PC-3 (cell line): ENCODE measurements around the gene WDFY4. TPM values are rescaled to one million over a fixed set of nuclear protein-coding genes. Genes with fewer than 3 reads are reported as not detected.

Experiments
- ATAC-seq: fragments of 200-7000 bp; cut with Tn5 transposase; 2 replicates; pipeline ENCODE4 v1.9.1; 2020; ENCODE audit warnings: mild to moderate bottlenecking, moderate library complexity
- BruUV-seq: library from RNA; stranded (reverse); fragments of 400-500 nt; replicated peaks from 2 replicates; lab custom pipeline; 2021; lab: Mats Ljungman, UMichigan
- CTCF ChIA-PET: fragments of 300-600 bp; sonication (Branson Sonifier 250); formaldehyde crosslinking; loops from one replicate; lab custom pipeline; 2022; ENCODE audit warnings: antibody characterized with exemption; lab: Charles Lee
- POLR2A ChIA-PET: fragments of 300-600 bp; sonication (Branson Sonifier 250); formaldehyde crosslinking; loops from one replicate; lab custom pipeline; 2022; ENCODE audit warnings: antibody characterized with exemption; ENCODE audit not compliant: unreplicated experiment; lab: Charles Lee
- DNase-seq: peaks from one replicate; pipeline ENCODE4 v3.0.0-alpha.2; 2015
- H2AFZ ChIP-seq: fragments of 300-600 bp; sonication (generic); 2 replicates; pipeline ENCODE4 v1.6.0; 2016; ENCODE audit warnings: antibody characterized with exemption, low read length
- H3F3A ChIP-seq: fragments of 300-600 bp; sonication (generic); one replicate; pipeline ENCODE4 v1.6.0; 2017; ENCODE audit warnings: antibody characterized with exemption, low read length, control low read depth, mild to moderate bottlenecking; ENCODE audit not compliant: unreplicated experiment
- H3K27ac ChIP-seq: fragments of 300-600 bp; sonication (generic); 2 replicates; pipeline ENCODE4 v1.5.1; 2016; ENCODE audit warnings: mild to moderate bottlenecking, low read length
- H3K27me3 ChIP-seq: fragments of 300-600 bp; sonication (generic); 2 replicates; pipeline ENCODE4 v1.6.1; 2016; ENCODE audit warnings: low read length, mixed read lengths
- H3K36me3 ChIP-seq: fragments of 300-600 bp; sonication (generic); 2 replicates; pipeline ENCODE4 v1.6.1; 2016; ENCODE audit warnings: low read depth, mixed run types, low read length, mixed read lengths
- H3K4me1 ChIP-seq: fragments of 300-600 bp; sonication (generic); 2 replicates; pipeline ENCODE4 v1.5.1; 2016; ENCODE audit warnings: low read length; ENCODE audit not compliant: insufficient read depth
- H3K4me2 ChIP-seq: fragments of 300-600 bp; sonication (generic); 2 replicates; pipeline ENCODE4 v1.6.0; 2016; ENCODE audit warnings: low read length
- H3K4me3 ChIP-seq: fragments of 300-600 bp; sonication (generic); 2 replicates; pipeline ENCODE4 v1.5.1; 2016; ENCODE audit warnings: mild to moderate bottlenecking, low read length, mixed read lengths
- H3K79me2 ChIP-seq: fragments of 300-600 bp; sonication (generic); 2 replicates; pipeline ENCODE4 v1.6.1; 2017; ENCODE audit warnings: low read length, mixed read lengths
- H3K9ac ChIP-seq: fragments of 300-600 bp; sonication (generic); 2 replicates; pipeline ENCODE4 v1.6.0; 2016; ENCODE audit warnings: mild to moderate bottlenecking, low read length
- H3K9me2 ChIP-seq: fragments of 300-600 bp; sonication (generic); replicated peaks from 2 replicates; pipeline ENCODE4 v1.6.1; 2016; ENCODE audit warnings: mixed run types, low read length, mixed read lengths
- H3K9me3 ChIP-seq: fragments of 300-600 bp; sonication (generic); 2 replicates; pipeline ENCODE4 v1.6.1; 2016; ENCODE audit warnings: low read length, mixed read lengths
- H4K20me1 ChIP-seq: fragments of 300-600 bp; sonication (generic); 2 replicates; pipeline ENCODE4 v1.6.1; 2016; ENCODE audit warnings: low read length, mixed read lengths
- EZH2 ChIP-seq: fragments of 300-600 bp; sonication (generic); IDR thresholded peaks from one replicate; pipeline ENCODE4 v1.6.1; 2017; ENCODE audit warnings: antibody characterized with exemption, mild to moderate bottlenecking, low read length; ENCODE audit not compliant: unreplicated experiment
- EZH2phosphoT487 ChIP-seq: fragments of 300-600 bp; sonication (generic); IDR thresholded peaks from 2 replicates; pipeline ENCODE4 v1.6.1; 2018; ENCODE audit warnings: mild to moderate bottlenecking, antibody characterized with exemption, low read length, borderline replicate concordance
- intact Hi-C: fragments of 100-400 bp; cut with micrococcal nuclease; formaldehyde crosslinking; loops from 2 replicates; pipeline ENCODE4 v1.9.0; 2023
- total RNA-seq: library from RNA; depleted of rRNA; stranded (reverse); fragments of >200 nt; gene quantifications from 2 replicates; pipeline ENCODE4 v1.2.3, GENCODE V29; 2014
- TF ChIP-seq, protein P1 (sequence below): fragments of 300-600 bp; sonication (generic); conservative IDR thresholded peaks from 2 replicates; pipeline ENCODE4 v1.5.1; 2017; ENCODE audit warnings: antibody characterized with exemption, low read depth, mild to moderate bottlenecking, low read length

The WDFY4 gene
- total RNA-seq, 1 experiment from 2014 or later: not detected

- POLR2A ChIA-PET: no interaction called here
- no peaks in the 10 kb centered on the region for H4K20me1 ChIP-seq
- H3K4me3 ChIP-seq: no peak overlapping the region
- CTCF ChIA-PET: no interaction called here
- no peaks in the 10 kb centered on the region for H3K9me2 ChIP-seq
- H3F3A ChIP-seq: no peaks in the 10 kb centered on the region
- peaks cover 78% of the 10 kb centered on the region for H3K27me3 ChIP-seq
- peaks cover 5% of the 10 kb centered on the region; the same call in 1 of the 2 replicates for H3K4me1 ChIP-seq
- no peaks in the 10 kb centered on the region for H3K79me2 ChIP-seq
- no peak overlapping the region for H3K4me2 ChIP-seq
- no peak for DNase-seq
- no peak for ATAC-seq
- BruUV-seq: no TSS peak
- H3K27ac ChIP-seq: no peak overlapping the region
- intact Hi-C loops: no loop called here
- H3K9me3 ChIP-seq: no peaks in the 10 kb centered on the region
- no peaks in the 10 kb centered on the region for H3K36me3 ChIP-seq
- TF ChIP-seq, protein P1, sequence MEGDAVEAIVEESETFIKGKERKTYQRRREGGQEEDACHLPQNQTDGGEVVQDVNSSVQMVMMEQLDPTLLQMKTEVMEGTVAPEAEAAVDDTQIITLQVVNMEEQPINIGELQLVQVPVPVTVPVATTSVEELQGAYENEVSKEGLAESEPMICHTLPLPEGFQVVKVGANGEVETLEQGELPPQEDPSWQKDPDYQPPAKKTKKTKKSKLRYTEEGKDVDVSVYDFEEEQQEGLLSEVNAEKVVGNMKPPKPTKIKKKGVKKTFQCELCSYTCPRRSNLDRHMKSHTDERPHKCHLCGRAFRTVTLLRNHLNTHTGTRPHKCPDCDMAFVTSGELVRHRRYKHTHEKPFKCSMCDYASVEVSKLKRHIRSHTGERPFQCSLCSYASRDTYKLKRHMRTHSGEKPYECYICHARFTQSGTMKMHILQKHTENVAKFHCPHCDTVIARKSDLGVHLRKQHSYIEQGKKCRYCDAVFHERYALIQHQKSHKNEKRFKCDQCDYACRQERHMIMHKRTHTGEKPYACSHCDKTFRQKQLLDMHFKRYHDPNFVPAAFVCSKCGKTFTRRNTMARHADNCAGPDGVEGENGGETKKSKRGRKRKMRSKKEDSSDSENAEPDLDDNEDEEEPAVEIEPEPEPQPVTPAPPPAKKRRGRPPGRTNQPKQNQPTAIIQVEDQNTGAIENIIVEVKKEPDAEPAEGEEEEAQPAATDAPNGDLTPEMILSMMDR: no peak
- no peak for TF ChIP-seq EZH2
- TF ChIP-seq EZH2phosphoT487: no peak
- H2AFZ ChIP-seq: no peak overlapping the region
- H3K9ac ChIP-seq: no peak overlapping the region
Measured at GRCh38 chr10:48943096-48943495, 258.4 kb downstream of the WDFY4 start.

- no TSS peak for BruUV-seq
- POLR2A ChIA-PET: no interaction called here
Measured at GRCh38 chr10:48944171-48944570, 259.5 kb downstream of the WDFY4 start.

DNA sequence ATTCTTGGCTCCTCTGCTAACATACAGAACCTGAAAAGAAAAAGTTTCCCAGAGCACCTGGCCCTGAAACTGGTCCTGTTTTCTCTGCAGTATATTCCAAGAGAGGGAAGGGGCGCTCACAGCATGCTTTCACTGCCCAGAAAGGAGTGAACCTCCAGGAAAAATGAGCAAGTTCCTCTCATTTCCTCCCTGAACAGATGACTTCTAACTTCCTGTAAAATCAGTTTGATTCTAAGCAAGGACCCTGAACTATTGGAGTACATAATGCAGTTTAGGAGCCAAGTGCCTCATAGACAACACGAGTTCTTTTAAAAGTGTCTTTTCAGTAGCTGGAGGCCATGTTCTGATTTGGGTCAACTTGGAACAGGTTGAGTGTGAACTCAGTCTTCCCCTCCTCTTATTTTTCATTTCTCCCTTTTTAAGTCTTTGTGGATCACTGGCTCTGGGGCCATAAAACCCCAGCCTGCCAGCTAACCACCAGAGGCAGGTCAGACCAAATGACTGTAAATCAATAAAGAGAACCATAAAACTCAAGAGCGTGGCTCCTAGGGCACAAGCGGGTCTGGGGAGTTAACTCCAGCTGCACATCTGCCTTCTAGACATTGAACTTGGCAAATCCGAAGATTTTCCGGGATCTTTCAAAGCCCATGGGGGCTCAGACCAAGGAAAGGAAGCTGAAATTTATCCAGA is 260.9 kb downstream of the WDFY4 start:
- no TSS peak for BruUV-seq
- Histone ChIP-seq H3K4me2 (no peak overlapping the region), H2AFZ (no peak overlapping the region), H3K9ac (no peak overlapping the region), H3K4me3 (no peak overlapping the region), H3K9me2 (no peaks in the 10 kb centered on the region), H3K27me3 (peaks cover 67% of the 10 kb centered on the region), H4K20me1 (no peaks in the 10 kb centered on the region), H3K4me1 (peaks cover 5% of the 10 kb centered on the region; the same call in 1 of the 2 replicates), H3K79me2 (no peaks in the 10 kb centered on the region), H3F3A (no peaks in the 10 kb centered on the region), H3K36me3 (no peaks in the 10 kb centered on the region), H3K27ac (no peak overlapping the region), H3K9me3 (no peaks in the 10 kb centered on the region)
- intact Hi-C loops: no loop called here
- TF ChIP-seq, protein P1: no peak
- TF ChIP-seq EZH2phosphoT487 (no peak), EZH2 (no peak)
- POLR2A ChIA-PET: no interaction called here
- no peak for DNase-seq
- ATAC-seq: no peak
- CTCF ChIA-PET: no interaction called here

More at GRCh38 chr10:48944171-48944570, 259.5 kb downstream of the WDFY4 start:
- H3K9me3 ChIP-seq: no peaks in the 10 kb centered on the region
- CTCF ChIA-PET: no interaction called here
- no peaks in the 10 kb centered on the region for H4K20me1 ChIP-seq
- no peaks in the 10 kb centered on the region for H3K79me2 ChIP-seq
- H2AFZ ChIP-seq: no peak overlapping the region
- intact Hi-C loops: no loop called here
- ATAC-seq (no peak), DNase-seq (no peak)
- H3K9me2 ChIP-seq: no peaks in the 10 kb centered on the region
- H3K9ac ChIP-seq: no peak overlapping the region
- no peak overlapping the region for H3K4me3 ChIP-seq
- no peaks in the 10 kb centered on the region for H3K36me3 ChIP-seq
- H3K27me3 ChIP-seq: peaks cover 76% of the 10 kb centered on the region
- no peak overlapping the region for H3K27ac ChIP-seq
- no peak overlapping the region for H3K4me2 ChIP-seq
- no peaks in the 10 kb centered on the region for H3F3A ChIP-seq
- H3K4me1 ChIP-seq: peaks cover 5% of the 10 kb centered on the region; the same call in 1 of the 2 replicates
- no peak for TF ChIP-seq EZH2
- TF ChIP-seq, protein P1: no peak
- TF ChIP-seq EZH2phosphoT487: no peak
